HG02763 (cell line): ENCODE data around the gene SLC26A1.

Experiments
- ATAC-seq: cut with Tn5 transposase; IDR thresholded peaks from one replicate; pipeline ENCODE4 v1.9.1; 2021; ENCODE audit warnings: mild to moderate bottlenecking, moderate library complexity; ENCODE audit not compliant: unreplicated experiment

The SLC26A1 gene

GRCh38 chr4:1028574-1029220, 35.5 kb upstream of the SLC26A1 start:
- no peak for ATAC-seq

GRCh38 chr4:1027915-1028238, 34.7 kb upstream of the SLC26A1 start:
- ATAC-seq: no peak

GRCh38 chr4:1027219-1027914, 34.2 kb upstream of the SLC26A1 start:
- no peak for ATAC-seq

DNA sequence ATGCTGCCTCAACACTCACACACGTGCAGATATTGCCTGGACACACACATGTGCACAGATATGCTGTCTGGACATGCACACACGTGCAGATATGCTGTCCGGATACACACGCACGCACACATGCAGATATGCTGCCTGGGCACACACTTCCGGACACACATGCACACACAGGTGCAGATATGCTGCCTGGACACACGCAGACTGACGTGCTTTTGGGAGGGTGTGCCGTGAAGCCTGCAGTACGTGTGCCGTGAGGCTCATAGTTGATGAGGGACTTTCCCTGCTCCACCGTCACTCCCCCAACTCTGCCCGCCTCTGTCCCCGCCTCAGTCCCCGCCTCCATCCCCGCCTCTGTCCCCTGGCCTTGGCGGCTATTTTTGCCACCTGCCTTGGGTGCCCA, 32.9 kb upstream of the SLC26A1 start:
- peak; percentile 54 for ATAC-seq

- no peak for ATAC-seq
These were observed 31.8 kb upstream of the SLC26A1 start for GRCh38 chr4:1024882-1025545.

GRCh38 chr4:1023895-1024740, 30.9 kb upstream of the SLC26A1 start:
- no peak for ATAC-seq

- no peak for ATAC-seq
These were observed 30.0 kb upstream of the SLC26A1 start for GRCh38 chr4:1023075-1023640.

DNA sequence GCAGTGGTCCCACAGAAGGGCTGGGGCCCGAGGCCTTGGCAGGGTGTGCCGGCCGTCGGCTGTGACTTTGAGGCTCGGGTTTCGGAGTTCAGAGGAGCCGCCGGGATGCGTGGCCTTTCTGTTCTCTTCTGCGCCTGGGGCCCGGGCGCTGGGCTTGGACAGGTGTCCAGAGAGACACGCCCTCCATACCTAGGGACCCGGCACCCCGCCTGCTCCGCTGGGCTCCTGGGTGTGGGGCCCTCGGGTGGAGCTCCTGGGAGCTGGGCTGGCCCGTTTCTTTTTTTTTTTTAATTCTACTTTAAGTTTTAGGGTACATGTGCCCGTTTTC, 29.5 kb upstream of the SLC26A1 start:
- no peak for ATAC-seq

DNA sequence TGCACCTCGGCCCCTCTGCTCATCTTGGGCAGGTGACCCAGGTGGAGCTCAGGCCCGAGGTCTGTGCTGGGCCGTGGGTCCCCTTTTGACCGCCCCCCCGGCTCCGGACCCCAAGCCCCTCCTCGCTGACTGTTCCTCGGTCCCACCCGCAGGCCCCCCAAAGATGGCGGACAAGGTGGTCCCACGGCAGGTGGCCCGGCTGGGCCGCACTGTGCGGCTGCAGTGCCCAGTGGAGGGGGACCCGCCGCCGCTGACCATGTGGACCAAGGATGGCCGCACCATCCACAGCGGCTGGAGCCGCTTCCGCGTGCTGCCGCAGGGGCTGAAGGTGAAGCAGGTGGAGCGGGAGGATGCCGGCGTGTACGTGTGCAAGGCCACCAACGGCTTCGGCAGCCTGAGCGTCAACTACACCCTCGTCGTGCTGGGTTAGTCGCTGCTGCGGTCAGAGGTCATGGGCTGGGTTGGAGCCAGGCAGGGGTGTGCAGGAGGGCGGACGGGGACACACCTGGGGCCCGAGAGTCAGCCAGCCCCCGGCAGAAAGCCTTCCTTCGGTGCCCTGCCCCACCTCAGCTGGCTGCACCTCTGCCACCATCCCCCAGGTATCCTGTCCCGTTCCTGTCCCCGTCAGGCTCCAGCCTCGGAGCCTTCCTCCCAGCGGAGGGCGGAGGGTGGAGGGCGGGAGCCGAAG, 29.0 kb upstream of the SLC26A1 start:
- no peak for ATAC-seq

DNA sequence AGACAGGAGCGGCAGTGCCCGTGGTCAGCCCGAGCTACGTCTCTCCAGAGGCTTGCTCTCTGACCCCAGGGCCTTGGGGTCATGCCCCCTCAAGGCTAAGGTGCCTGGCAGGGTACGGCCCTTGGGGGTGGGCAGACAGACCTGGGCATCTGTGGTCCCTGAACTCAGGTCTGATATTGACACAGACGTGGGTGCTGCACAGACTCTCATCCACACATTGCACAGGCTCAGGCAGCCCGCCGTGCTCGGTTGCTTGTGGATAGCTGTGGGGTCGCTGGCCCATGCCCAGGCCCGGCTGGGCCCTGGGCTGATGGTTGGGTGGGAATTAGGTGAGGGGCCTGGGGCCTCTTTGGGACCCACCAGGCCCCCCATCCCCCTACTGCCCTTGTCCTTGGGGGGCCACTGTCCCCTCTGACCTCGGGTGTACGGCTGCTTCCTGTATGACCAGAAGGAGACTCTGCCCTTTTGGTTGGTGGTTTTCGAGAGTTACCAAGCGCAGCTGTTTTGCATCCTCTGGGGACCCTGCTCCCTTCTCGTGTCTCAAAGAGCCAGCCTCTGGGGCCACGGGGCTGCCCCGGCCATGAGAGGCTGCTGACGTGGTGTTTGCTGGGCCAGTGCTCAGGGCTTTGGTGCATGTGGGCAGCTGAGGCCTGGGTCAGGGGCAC, 28.3 kb upstream of the SLC26A1 start:
- peak; percentile 62 for ATAC-seq

DNA sequence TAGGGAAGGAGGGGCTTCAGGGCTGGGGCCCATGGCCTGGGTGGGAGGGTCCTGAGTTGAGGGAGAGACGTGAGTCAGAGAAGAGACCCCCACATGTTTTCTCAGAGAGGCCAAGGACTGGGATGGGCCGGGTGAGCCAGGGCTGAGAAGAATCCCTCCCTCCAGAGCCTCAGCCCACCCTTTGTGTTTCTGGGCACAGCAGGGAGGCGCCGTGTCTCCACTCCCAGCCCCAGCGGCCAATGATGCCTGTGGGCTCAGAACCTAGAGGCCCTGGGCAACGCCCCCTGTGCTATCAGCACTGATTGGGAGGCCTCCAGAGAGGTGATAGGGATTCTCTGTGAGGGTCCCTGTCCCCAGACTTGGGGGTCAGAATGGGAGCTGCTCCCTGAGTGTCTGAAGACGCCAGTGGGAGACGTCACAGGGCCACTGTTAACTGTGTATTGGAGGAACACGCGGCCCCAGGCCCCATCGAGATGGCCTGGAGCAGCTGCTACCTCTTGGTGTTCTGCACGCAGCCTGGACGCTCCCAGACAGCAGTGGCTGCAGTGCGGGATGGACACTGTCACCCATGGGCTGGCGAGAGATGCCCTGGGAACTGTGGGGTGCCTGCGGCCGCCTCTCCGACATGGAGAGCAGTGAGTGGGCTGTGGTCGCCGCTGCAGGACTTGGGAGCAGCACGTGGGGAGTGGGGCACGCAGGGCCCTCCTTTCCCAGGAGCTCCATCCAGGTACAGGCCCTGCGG, 26.7 kb upstream of the SLC26A1 start:
- no peak for ATAC-seq

- no peak for ATAC-seq
These were observed 26.1 kb upstream of the SLC26A1 start for GRCh38 chr4:1019320-1019719.

DNA sequence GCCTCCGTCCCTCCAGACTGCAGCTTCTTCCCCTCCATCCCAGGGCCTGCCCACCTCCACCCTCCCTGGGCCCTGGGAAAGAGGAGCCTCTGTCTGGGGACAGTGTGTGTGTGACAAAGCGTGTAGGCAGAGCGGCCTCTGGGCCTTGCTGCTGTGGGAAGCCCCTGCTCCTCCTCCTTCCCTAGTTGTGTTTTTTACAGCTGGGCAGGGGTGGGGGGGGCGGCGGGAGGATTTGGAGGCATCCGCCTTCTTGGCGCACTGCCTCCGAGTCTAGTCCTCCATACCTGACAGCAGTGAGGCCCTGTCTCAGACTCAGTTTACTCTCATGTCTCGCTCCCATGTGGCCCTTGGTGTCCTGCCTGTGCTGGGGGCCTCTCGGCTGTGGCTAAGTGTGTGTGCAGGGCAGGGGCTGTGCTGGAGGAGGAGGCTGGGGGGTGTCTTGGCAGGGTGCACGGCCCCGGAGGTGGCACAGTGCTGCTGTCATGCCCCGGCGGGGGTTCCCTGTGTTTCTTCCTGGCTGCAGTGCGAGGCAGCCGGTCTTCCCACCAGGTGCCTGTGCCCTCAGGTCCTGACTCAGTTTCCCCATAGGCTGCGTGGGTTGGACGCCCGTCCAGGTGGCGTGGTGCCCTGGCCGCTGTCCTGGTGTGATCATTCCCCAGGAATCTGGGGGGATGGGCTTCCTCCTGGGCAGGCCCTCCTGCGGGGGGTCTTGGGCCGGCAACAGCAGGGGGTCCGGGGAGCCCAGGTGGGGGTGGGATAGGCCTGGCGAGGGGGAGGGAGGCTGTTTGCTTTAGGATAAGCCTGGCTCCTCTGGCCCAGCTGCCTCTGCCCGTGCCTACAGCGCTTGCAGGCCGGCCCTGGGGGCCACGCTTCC, 25.2 kb upstream of the SLC26A1 start:
- no peak for ATAC-seq

DNA sequence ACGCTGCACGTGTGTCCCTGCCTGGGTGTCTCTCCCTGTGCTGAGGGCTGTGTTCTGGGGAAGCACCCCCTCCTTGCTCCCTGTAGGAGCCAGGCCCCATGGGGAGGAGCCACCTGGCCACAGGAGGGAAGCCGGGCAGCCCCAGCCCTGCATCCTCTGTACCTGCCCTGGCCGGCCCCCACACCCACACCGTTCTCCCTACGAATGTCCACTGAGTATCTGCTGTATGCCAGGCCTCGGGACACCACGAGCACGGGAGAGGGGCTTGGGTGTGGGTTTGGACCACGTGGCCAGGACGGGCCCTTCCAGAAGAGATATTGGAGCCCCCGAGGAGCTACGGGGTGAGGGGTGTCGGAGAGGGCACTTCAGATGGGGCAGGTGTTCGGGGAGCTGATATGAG, 24.5 kb upstream of the SLC26A1 start:
- ATAC-seq: no peak

GRCh38 chr4:1017211-1017610, 24.0 kb upstream of the SLC26A1 start:
- no peak for ATAC-seq

DNA sequence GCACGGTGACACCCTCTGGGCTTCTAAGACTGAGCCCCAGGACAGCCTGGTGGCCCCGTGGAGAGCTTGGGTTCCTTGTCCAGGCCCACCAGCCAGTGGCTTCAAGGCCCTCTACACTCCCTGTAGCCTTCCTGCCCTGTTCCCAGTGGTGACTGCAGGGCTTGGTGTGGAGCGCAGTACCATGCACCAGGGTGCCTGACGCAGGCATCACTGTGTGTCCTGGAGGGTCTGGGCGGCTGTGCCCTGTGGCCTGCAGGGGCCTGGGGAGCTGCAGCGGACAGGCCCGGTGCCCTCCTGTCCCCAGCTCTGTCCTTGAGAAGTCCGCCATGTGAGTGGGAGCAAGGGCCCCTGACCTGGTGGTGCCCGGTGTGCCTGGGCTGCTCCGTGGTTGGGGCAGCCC, 22.5 kb upstream of the SLC26A1 start:
- ATAC-seq: no peak

GRCh38 chr4:1015179-1015578, 22.0 kb upstream of the SLC26A1 start:
- no peak for ATAC-seq

DNA sequence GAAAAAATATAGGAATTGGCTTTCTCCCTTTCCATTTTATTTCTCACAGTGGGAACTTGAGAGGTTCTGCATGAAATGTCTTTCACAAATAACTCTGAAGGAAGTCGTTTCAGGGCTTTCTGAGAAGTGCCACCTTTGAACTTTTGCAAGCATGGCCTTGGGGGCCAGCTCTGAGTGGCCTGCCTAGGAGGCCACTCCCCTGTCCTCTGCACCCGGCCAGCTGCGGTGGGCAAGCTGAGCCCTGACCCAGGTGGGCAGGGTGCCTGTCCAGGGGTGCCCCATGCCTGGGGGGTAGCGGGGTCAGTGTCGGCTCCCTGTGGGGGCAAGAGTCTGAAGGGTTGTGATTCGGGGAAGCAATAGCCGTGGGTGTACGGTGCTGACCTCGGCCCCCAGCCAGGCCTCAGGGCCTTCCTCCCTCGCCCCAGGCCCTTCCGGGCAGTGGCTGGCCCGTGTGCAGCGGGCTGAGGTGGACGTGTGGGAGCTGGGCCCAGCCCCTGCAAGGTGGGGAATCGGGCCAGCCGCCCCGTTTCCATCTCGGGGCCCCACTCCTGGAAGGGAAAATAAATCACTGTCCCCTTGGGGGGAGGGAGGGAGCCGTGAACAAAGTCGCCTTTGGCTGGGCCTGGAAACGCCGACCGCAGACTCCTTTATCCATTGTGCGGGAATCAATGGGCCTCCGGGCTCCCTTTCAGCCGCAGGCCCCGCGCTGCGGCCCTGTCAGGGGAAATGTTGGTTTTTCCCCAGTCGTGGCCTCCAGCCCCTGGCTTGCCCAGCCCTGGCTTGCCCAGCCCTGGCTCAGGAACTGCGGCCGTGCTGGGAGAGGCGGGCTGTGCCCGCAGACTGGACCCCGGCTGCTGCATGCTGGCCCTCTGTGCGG, 21.3 kb upstream of the SLC26A1 start:
- ATAC-seq: no peak
